H9 (cell line): ENCODE data around the gene MROH7. TPM values are rescaled to one million over a fixed set of nuclear protein-coding genes. Genes with fewer than 3 reads are reported as not detected.
A peak's percentile ranks its signal among the peaks of the same experiment; 100 is the strongest.

ENCODE experiments used
- DNase-seq: peaks from one replicate; pipeline ENCODE4 v3.0.0-alpha.2; 2017
- H2AFZ ChIP-seq: one replicate; pipeline ENCODE4 v1.6.1; 2013; ENCODE audit warnings: mild to moderate bottlenecking, low read length, control low read depth, moderate library complexity
- H2AK5ac ChIP-seq: 2 replicates; pipeline ENCODE4 v1.6.1; 2013; ENCODE audit warnings: low read length, control low read depth, mixed read lengths; ENCODE audit not compliant: insufficient read length
- H2BK120ac ChIP-seq: one replicate; pipeline ENCODE4 v1.6.1; 2013; ENCODE audit warnings: low read depth, mild to moderate bottlenecking, low read length, control low read depth, inconsistent platforms; ENCODE audit not compliant: poor library complexity, severe bottlenecking
- H2BK12ac ChIP-seq: 2 replicates; pipeline ENCODE4 v1.6.1; 2013; ENCODE audit warnings: low read length, control low read depth, mixed read lengths, low read depth; ENCODE audit not compliant: insufficient read length
- H2BK15ac ChIP-seq: 2 replicates; pipeline ENCODE4 v1.6.1; 2013; ENCODE audit warnings: low read depth, low read length, control low read depth
- H2BK20ac ChIP-seq: one replicate; pipeline ENCODE4 v1.6.1; 2013; ENCODE audit warnings: low read depth, mild to moderate bottlenecking, low read length, control low read depth, inconsistent platforms; ENCODE audit not compliant: poor library complexity, severe bottlenecking
- H2BK5ac ChIP-seq: 2 replicates; pipeline ENCODE4 v1.6.1; 2013; ENCODE audit warnings: low read length, control low read depth, mixed read lengths; ENCODE audit not compliant: insufficient read length
- H3K14ac ChIP-seq: 2 replicates; pipeline ENCODE4 v1.6.1; 2013; ENCODE audit warnings: low read length, control low read depth; ENCODE audit not compliant: insufficient read depth
- H3K18ac ChIP-seq: 2 replicates; pipeline ENCODE4 v1.6.1; 2013; ENCODE audit warnings: low read depth, mild to moderate bottlenecking, mixed read lengths, low read length, control low read depth; ENCODE audit not compliant: insufficient read length
- H3K23ac ChIP-seq: 2 replicates; pipeline ENCODE4 v1.6.1; 2013; ENCODE audit warnings: low read length, control low read depth, mixed read lengths, low read depth; ENCODE audit not compliant: insufficient read length
- H3K23me2 ChIP-seq: 2 replicates; pipeline ENCODE4 v1.6.1; 2013; ENCODE audit warnings: low read depth, mild to moderate bottlenecking, mixed read lengths, low read length, control low read depth; ENCODE audit not compliant: insufficient read length, poor library complexity, severe bottlenecking
- H3K27ac ChIP-seq: 2 replicates; pipeline ENCODE4 v1.5.1; 2013; ENCODE audit warnings: low read length, control low read depth, mixed read lengths, low read depth; ENCODE audit not compliant: insufficient read length
- H3K27me3 ChIP-seq: 2 replicates; pipeline ENCODE4 v1.6.1; 2013; ENCODE audit warnings: low read length, control low read depth, inconsistent platforms; ENCODE audit not compliant: insufficient read depth
- H3K4ac ChIP-seq: 2 replicates; pipeline ENCODE4 v1.6.1; 2013; ENCODE audit warnings: low read depth, mild to moderate bottlenecking, control low read depth, inconsistent platforms, low read length, moderate library complexity
- H3K4me1 ChIP-seq: 2 replicates; pipeline ENCODE4 v1.6.1; 2013; ENCODE audit warnings: low read length, control low read depth, inconsistent platforms; ENCODE audit not compliant: insufficient read depth
- H3K4me2 ChIP-seq: 2 replicates; pipeline ENCODE4 v1.6.1; 2013; ENCODE audit warnings: low read length, control low read depth, mixed read lengths; ENCODE audit not compliant: insufficient read length, insufficient read depth
- H3K56ac ChIP-seq: 2 replicates; pipeline ENCODE4 v1.6.1; 2013; ENCODE audit warnings: low read depth, mild to moderate bottlenecking, mixed read lengths, low read length, control low read depth; ENCODE audit not compliant: insufficient read length
- H3K79me1 ChIP-seq: 2 replicates; pipeline ENCODE4 v1.6.1; 2013; ENCODE audit warnings: low read depth, mild to moderate bottlenecking, moderate library complexity, low read length, control low read depth, inconsistent platforms; ENCODE audit not compliant: insufficient read depth, poor library complexity, severe bottlenecking
- H3K79me2 ChIP-seq: 2 replicates; pipeline ENCODE4 v1.6.1; 2013; ENCODE audit warnings: low read length, control low read depth, inconsistent platforms; ENCODE audit not compliant: insufficient read depth
- H3K9ac ChIP-seq: 2 replicates; pipeline ENCODE4 v1.6.1; 2013; ENCODE audit warnings: low read length, control low read depth, mixed read lengths; ENCODE audit not compliant: insufficient read length; ENCODE audit errors: extremely low read depth
- H3K9me3 ChIP-seq: one replicate; pipeline ENCODE4 v1.6.1; 2013; ENCODE audit warnings: low read depth, low read length, inconsistent platforms; ENCODE audit not compliant: control insufficient read depth
- H3T11ph ChIP-seq: one replicate; pipeline ENCODE4 v1.6.1; 2013; ENCODE audit warnings: mild to moderate bottlenecking, low read length, control low read depth, inconsistent platforms
- H4K20me1 ChIP-seq: one replicate; pipeline ENCODE4 v1.6.1; 2013; ENCODE audit not compliant: control insufficient read depth, insufficient read length, insufficient read depth
- H4K5ac ChIP-seq: 2 replicates; pipeline ENCODE4 v1.6.1; 2013; ENCODE audit warnings: low read depth, mild to moderate bottlenecking, mixed read lengths, low read length, control low read depth; ENCODE audit not compliant: insufficient read length
- H4K8ac ChIP-seq: replicated peaks from 2 replicates; pipeline ENCODE4 v1.6.1; 2013; ENCODE audit warnings: low read length, control low read depth, mixed read lengths, low read depth; ENCODE audit not compliant: insufficient read length
- H4K91ac ChIP-seq: 2 replicates; pipeline ENCODE4 v1.6.1; 2013; ENCODE audit warnings: low read depth, mild to moderate bottlenecking, moderate library complexity, mixed read lengths, low read length, control low read depth; ENCODE audit not compliant: insufficient read length
- H3K27ac Mint-ChIP-seq, 3 experiments: 2 replicates in 2 of 3; 3 replicates in 1 of 3; pipeline ENCODE4 v1.8.0; 2020 to 2021; ENCODE audit warnings: mixed read lengths in 3 of 3, mild to moderate bottlenecking in 1 of 3, moderate library complexity in 1 of 3
- H3K27me3 Mint-ChIP-seq: 2 replicates; pipeline ENCODE4 v1.8.0; 2021; ENCODE audit warnings: low read depth, mild to moderate bottlenecking, moderate library complexity, mixed read lengths
- H3K36me3 Mint-ChIP-seq, 3 experiments: 2 replicates in 2 of 3; 3 replicates in 1 of 3; pipeline ENCODE4 v1.8.0; 2020 to 2021; ENCODE audit warnings: low read depth in 3 of 3, mixed read lengths in 3 of 3; ENCODE audit not compliant: insufficient read depth in 1 of 3
- H3K4me1 Mint-ChIP-seq, 2 experiments: 2 replicates each; pipeline ENCODE4 v1.8.0; 2020; ENCODE audit warnings: mixed read lengths in 2 of 2
- H3K4me3 Mint-ChIP-seq, 2 experiments: 2 replicates in 1 of 2; 3 replicates in 1 of 2; pipeline ENCODE4 v1.8.0; 2020 to 2021; ENCODE audit warnings: mild to moderate bottlenecking in 2 of 2, mixed read lengths in 2 of 2, moderate library complexity in 1 of 2
- H3K9me3 Mint-ChIP-seq, 2 experiments: 2 replicates in 1 of 2; 3 replicates in 1 of 2; pipeline ENCODE4 v1.8.0; 2020; ENCODE audit warnings: mild to moderate bottlenecking in 2 of 2, mixed read lengths in 2 of 2, moderate library complexity in 1 of 2
- WGBS: extraction: QIAGEN DNeasy Blood & Tissue Kit; methylation state at CpG from one replicate; pipeline ENCODE4 v1.1.7; 2013; ENCODE audit warnings: missing lambda C conversion rate, low lambda C conversion rate, mixed read lengths; ENCODE audit not compliant: insufficient read length; ENCODE audit errors: extremely low coverage; 5-methylcytosine and 5-hydroxymethylcytosine counted together
- total RNA-seq: library from RNA; stranded (reverse); gene quantifications from 2 replicates; pipeline ENCODE4 v1.2.1, GENCODE V29; 2021
- TF ChIP-seq, protein P1 (sequence below): fragments of 200-600 bp; sonication (generic); conservative IDR thresholded peaks from 3 replicates; pipeline ENCODE4 v1.8.0; 2021; ENCODE audit warnings: antibody characterized with exemption, mild to moderate bottlenecking

MROH7 gene
- total RNA-seq, 1 experiment from 2014 or later = 0.09 TPM

DNA sequence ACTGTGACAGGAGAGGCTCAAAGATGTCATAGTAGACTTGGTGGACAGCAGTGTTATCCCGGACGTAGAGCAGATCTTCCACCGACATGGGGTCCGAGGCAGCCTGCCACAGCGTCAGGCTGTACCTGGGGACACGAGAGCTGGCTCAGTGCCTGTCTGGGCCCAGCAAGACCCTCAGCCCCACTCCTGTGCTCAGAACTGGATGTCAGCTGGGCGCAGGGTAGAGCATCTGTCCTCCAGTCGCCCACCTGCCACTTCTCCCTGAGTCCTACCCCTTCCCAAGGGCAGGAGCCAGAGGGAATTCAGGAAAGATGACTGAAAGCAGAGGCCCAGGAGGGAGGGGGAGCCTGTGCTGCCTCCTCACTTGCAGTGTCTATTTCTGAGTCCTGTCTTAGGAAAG is 30.0 kb upstream of the MROH7 start:
- Histone ChIP-seq H3K14ac (peak overlapping the region; percentile 21), H3K56ac (no peak overlapping the region), H2BK5ac (no peak overlapping the region), H3T11ph (no peak overlapping the region), H3K4me2 (no peak overlapping the region), H4K91ac (no peak overlapping the region), H3K9me3 (no peaks in the 10 kb centered on the region), H2BK15ac (no peak overlapping the region; the same call in 1 of the 2 replicates), H2BK20ac (no peak overlapping the region), H4K8ac (no peak overlapping the region), H3K27me3 (no peaks in the 10 kb centered on the region), H3K23me2 (no peaks in the 10 kb centered on the region), H3K79me2 (no peaks in the 10 kb centered on the region), H2BK12ac (peak overlapping the region; percentile 63), H3K4ac (no peak overlapping the region; the same call in none of the 2 replicates), H3K79me1 (no peaks in the 10 kb centered on the region), H3K18ac (peak overlapping the region; percentile 78), H3K9ac (no peak overlapping the region), H4K5ac (no peak overlapping the region), H2AFZ (no peak overlapping the region), H2AK5ac (peak overlapping the region; percentile 6), H3K23ac (no peak overlapping the region), H3K27ac (no peak overlapping the region), H2BK120ac (no peak overlapping the region), H4K20me1 (no peaks in the 10 kb centered on the region), H3K4me1 (no peaks in the 10 kb centered on the region; the same call in 1 of the 2 replicates)
- TF ChIP-seq, protein P1, sequence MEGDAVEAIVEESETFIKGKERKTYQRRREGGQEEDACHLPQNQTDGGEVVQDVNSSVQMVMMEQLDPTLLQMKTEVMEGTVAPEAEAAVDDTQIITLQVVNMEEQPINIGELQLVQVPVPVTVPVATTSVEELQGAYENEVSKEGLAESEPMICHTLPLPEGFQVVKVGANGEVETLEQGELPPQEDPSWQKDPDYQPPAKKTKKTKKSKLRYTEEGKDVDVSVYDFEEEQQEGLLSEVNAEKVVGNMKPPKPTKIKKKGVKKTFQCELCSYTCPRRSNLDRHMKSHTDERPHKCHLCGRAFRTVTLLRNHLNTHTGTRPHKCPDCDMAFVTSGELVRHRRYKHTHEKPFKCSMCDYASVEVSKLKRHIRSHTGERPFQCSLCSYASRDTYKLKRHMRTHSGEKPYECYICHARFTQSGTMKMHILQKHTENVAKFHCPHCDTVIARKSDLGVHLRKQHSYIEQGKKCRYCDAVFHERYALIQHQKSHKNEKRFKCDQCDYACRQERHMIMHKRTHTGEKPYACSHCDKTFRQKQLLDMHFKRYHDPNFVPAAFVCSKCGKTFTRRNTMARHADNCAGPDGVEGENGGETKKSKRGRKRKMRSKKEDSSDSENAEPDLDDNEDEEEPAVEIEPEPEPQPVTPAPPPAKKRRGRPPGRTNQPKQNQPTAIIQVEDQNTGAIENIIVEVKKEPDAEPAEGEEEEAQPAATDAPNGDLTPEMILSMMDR = no peak
- DNase-seq = no peak
- H3K36me3 Mint-ChIP-seq = no peaks in the 10 kb centered on the region; a peak in 1 of 7 replicates
- H3K27ac Mint-ChIP-seq = peak overlapping the region; percentile 77 to 91 (median 87); a peak in 5 of 7 replicates
- no CpG with 5 or more reads among the region's 8 CpGs for WGBS
- no peak overlapping the region for H3K4me3 Mint-ChIP-seq
- H3K4me1 Mint-ChIP-seq = peaks cover 26 to 43% of the 10 kb centered on the region in 2 experiments
- peaks cover 2% of the 10 kb centered on the region; the same call in 1 of the 2 replicates for H3K27me3 Mint-ChIP-seq
- H3K9me3 Mint-ChIP-seq = no peaks in the 10 kb centered on the region; a peak in 1 of 5 replicates
